Tibial nerve (tissue), 3 donors: Measurements from ENCODE around the gene CTXND1.

Experiments
- CTCF ChIP-seq, 5 experiments: fragments of 200-600 bp in 3 of 5; fragments of 450-650 bp in 2 of 5; sonication (generic) in 3 of 5; IDR thresholded peaks; one replicate each; pipeline ENCODE4 v1.5.1; 2016 to 2019; ENCODE audit warnings: antibody characterized with exemption in 5 of 5, mild to moderate bottlenecking in 3 of 5, moderate library complexity in 2 of 5
- POLR2A ChIP-seq, 2 donors: fragments of 450-650 bp; IDR thresholded peaks; one replicate each; pipeline ENCODE4 v1.6.1; 2017; ENCODE audit warnings: antibody characterized with exemption in 2 of 2, mild to moderate bottlenecking in 2 of 2, moderate library complexity in 2 of 2

GRCh38 chr15:80292079-80292478, 40.1 kb upstream of the CTXND1 start:
- no peak for TF ChIP-seq CTCF (IDR thresholded peaks at IDR 0.05)
- TF ChIP-seq POLR2A (IDR thresholded peaks at IDR 0.05), result no peak
